Amniotic epithelial cell (primary cell): ENCODE data around the gene RHOG.
A peak's percentile ranks its signal among the peaks of the same experiment; 100 is the strongest.

ENCODE experiments used
- DNase-seq: peaks from one replicate; pipeline ENCODE4 v3.0.0-alpha.2; 2010; ENCODE audit warnings: low read depth

The RHOG gene

GRCh38 chr11:3859373-3859881 lies 18.7 kb upstream of the RHOG start:
- DNase-seq = no peak

DNA sequence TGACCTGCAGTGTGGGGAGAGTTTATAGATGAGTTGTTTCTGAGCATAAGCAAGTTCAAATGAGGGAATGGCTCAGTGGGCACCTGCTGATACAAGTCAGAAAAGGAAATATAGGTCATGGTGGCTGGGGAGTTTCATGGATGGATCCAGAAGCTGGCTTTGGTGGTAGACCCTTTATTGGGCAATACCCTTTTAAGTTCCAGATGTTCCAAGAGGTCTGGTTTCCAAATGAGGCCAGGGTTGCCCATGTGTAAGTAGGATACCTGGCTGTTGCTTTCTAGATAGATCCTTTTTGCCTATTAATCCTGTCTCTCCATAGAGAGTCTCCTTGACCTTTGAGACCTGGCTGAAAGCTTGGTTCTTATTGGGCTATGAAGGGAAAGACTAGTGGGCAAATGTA lies 16.9 kb upstream of the RHOG start:
- no peak for DNase-seq

- DNase-seq = no peak
Measured at GRCh38 chr11:3856856-3857553, 16.2 kb upstream of the RHOG start.

GRCh38 chr11:3855808-3856491 lies 15.2 kb upstream of the RHOG start:
- DNase-seq = no peak

DNA sequence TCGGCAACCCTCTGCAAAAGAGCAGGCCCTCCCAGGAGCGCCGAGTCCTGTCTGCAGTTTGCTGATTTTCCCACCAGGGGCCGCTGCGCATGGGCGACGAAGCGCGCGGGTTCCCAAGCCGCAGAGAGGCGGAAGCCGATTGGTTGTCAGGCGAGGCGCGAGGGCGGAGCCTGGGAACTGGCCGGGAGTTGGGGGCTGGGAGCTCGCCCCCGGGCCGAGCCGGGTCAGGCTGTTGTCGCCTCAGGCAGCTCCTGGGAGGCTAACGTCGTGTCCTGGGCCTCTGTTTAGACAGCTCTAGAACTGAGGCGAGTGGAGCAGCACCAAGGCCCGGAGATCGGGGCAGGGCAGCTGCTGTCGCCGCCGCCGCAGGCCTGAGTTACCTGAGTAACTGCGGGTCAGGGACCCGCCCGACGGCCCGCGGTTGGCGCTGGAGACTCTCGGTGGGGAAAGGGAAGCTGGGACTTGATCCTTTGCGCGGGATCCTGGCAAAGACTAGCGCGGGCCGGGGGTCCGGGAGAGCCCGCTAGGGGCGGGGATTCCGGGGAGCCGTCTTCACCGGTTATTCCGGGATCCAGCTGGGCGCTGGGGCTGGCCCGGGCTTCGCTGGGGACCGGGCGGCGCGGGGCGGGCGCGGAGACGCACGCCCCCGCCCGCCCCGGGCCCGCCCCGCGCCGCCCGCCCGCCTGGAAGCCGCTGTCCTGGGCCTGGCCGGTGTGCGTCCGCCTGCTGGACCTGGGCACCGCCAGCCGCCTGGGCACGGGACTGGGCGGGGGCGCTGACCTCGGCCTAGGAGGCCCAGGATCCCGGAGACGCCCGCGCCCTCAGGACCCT lies 14.4 kb upstream of the RHOG start, which contains the start of gene STIM1:
TSS of gene STIM1 (plus strand) at position 688 of the 831 bp plus-strand sequence. CDS start 607 bp downstream, outside the sequence.
- peak; percentile 85 for DNase-seq

GRCh38 chr11:3854660-3854976 lies 13.9 kb upstream of the RHOG start:
- no peak for DNase-seq

GRCh38 chr11:3853899-3854659 lies 13.3 kb upstream of the RHOG start:
- no peak for DNase-seq

- DNase-seq = no peak
Measured at GRCh38 chr11:3853545-3853842, 12.7 kb upstream of the RHOG start.

DNA sequence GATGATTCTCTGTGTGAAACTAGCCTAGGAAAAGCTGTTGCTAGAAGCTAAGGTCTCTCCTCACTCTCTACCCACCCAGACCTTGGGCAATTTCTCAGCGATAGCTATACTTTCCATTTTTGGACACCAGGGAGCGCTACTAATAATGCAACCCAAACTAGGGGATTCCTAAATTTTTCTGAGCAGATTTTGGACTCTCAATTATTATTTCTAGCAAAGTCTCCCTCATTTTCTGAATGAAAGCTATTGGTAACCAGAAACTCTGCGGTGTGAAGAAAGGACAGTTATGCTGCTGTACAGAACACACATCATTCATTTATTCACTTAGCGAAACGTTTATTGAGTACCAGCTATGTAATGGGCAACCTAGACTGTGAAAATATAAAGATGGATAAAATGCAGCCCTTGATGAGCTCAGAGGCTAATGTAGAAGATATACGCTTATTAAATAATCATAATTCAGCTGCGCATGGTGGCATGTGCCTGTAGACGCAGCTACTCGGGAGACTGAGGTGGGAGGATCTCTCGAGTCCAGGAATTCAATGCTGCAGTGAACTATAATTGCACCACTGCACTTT lies 8.6 kb upstream of the RHOG start:
- DNase-seq = no peak

GRCh38 chr11:3845670-3846069 lies 4.9 kb upstream of the RHOG start:
- DNase-seq = no peak

- DNase-seq = no peak
Measured at GRCh38 chr11:3845246-3845645, 4.5 kb upstream of the RHOG start.

- no peak for DNase-seq
Measured at GRCh38 chr11:3843326-3843725, 2.6 kb upstream of the RHOG start.

- DNase-seq = peak; percentile 82
Measured at GRCh38 chr11:3841426-3842350, 929 bp upstream of the RHOG start.

- no peak for DNase-seq
Measured at GRCh38 chr11:3840004-3840869, 522 bp downstream of the RHOG start.

GRCh38 chr11:3838504-3838903 lies 2.3 kb downstream of the RHOG start:
- DNase-seq = no peak

- peak; percentile 62 for DNase-seq
Measured at GRCh38 chr11:3837793-3838192, 3.0 kb downstream of the RHOG start.

GRCh38 chr11:3836903-3837302 lies 3.9 kb downstream of the RHOG start:
- DNase-seq = no peak

DNA sequence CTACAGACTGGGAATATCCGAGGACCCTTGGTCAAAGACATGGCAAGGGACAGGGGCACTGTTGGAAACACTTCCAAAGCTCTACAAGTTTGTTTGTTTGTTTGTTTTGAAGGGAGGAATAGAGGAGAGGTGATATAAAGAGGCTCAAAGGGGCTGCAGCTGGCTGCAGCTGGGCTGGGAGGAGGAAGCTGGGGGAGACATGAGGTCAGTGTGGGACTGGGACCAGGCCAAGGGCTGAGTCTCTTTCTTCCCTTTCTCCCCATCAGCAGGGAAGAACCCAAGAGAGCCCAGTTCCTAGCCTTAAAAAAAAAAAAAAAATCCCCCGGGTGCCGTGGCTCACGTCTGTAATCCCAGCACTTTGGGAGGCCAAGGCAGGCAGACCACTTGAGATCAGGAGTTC lies 5.0 kb downstream of the RHOG start:
- no peak for DNase-seq

- DNase-seq = peak; percentile 31
Measured at GRCh38 chr11:3834664-3835461, 5.9 kb downstream of the RHOG start.
